NCI-H748 treated with DMSO at 0.1 percent for 48 hours (cell line): ENCODE data around the gene PRR4.

ENCODE experiments used
- DNase-seq: peaks from one replicate; lab custom pipeline; 2025; lab: John Stamatoyannopoulos, UW

Gene PRR4

GRCh38 chr12:10849425-10849878, at the start of gene PRR4:
Gene PRR4 (minus strand): TSS chr12:10849475. CDS start chr12:10849437, 38 bp downstream.
- no peak for DNase-seq

GRCh38 chr12:10896854-10897253, 47.6 kb upstream of the PRR4 start:
- DNase-seq, result no peak

GRCh38 chr12:10891937-10892336, 42.7 kb upstream of the PRR4 start:
- DNase-seq, result no peak

GRCh38 chr12:10889226-10889625, 40.0 kb upstream of the PRR4 start:
- no peak for DNase-seq

GRCh38 chr12:10884086-10884725, 34.9 kb upstream of the PRR4 start, which contains the start of gene PRH1:
Gene PRH1 (minus strand): TSS chr12:10884255. CDS start chr12:10884217, 38 bp downstream.
- DNase-seq, result no peak

- no peak for DNase-seq
These were observed 24.1 kb upstream of the PRR4 start for GRCh38 chr12:10873378-10873777.

GRCh38 chr12:10867381-10867780, 18.1 kb upstream of the PRR4 start:
- DNase-seq, result no peak

GRCh38 chr12:10863512-10864218, 14.4 kb upstream of the PRR4 start:
- no peak for DNase-seq

- DNase-seq, result no peak
These were observed 12.1 kb upstream of the PRR4 start for GRCh38 chr12:10861366-10861765.

GRCh38 chr12:10855807-10856206, 6.5 kb upstream of the PRR4 start:
- DNase-seq, result no peak

- no peak for DNase-seq
These were observed 4.5 kb upstream of the PRR4 start for GRCh38 chr12:10853776-10854175.

- DNase-seq, result no peak
These were observed 2.1 kb upstream of the PRR4 start for GRCh38 chr12:10851243-10851858.

GRCh38 chr12:10847744-10848143, 1.5 kb downstream of the PRR4 start:
- no peak for DNase-seq

- DNase-seq, result no peak
These were observed 6.4 kb downstream of the PRR4 start for GRCh38 chr12:10842862-10843261.

GRCh38 chr12:10838461-10838860, 10.8 kb downstream of the PRR4 start:
- no peak for DNase-seq

GRCh38 chr12:10829994-10830393, 19.3 kb downstream of the PRR4 start:
- DNase-seq, result no peak

GRCh38 chr12:10826258-10826657, 23.0 kb downstream of the PRR4 start, which contains the start of gene TAS2R10:
Gene TAS2R10 (minus strand): TSS chr12:10826358. CDS start chr12:10826269, 89 bp downstream.
- DNase-seq, result no peak

GRCh38 chr12:10824957-10825356, 24.3 kb downstream of the PRR4 start:
- no peak for DNase-seq

- DNase-seq, result no peak
These were observed 37.3 kb downstream of the PRR4 start for GRCh38 chr12:10811883-10812536.

GRCh38 chr12:10810068-10810467, 39.2 kb downstream of the PRR4 start, which contains the start of gene TAS2R9:
Gene TAS2R9 (minus strand): TSS chr12:10810168. CDS start chr12:10810075, 93 bp downstream.
- no peak for DNase-seq

GRCh38 chr12:10807186-10807585, 42.1 kb downstream of the PRR4 start, which contains the start of gene TAS2R8:
Gene TAS2R8 (minus strand): TSS chr12:10807286. CDS start chr12:10806980, 306 bp downstream.
- no peak for DNase-seq

- DNase-seq, result no peak
These were observed 46.7 kb downstream of the PRR4 start, which contains the start of gene TAS2R7 for GRCh38 chr12:10802587-10802986. Gene TAS2R7 (minus strand): TSS chr12:10802627. CDS start chr12:10802570, 57 bp downstream.
